Neural cell (in vitro differentiated cells): ENCODE measurements around the gene PRDM8. TPM values are rescaled to one million over a fixed set of nuclear protein-coding genes. Genes with fewer than 3 reads are reported as not detected.
"Not testable (repeated sequence)": the region's sequence is repeated elsewhere in the genome, so short reads cannot be mapped to it uniquely, and the experiment has no call there.

Source experiments
- H2AFZ ChIP-seq: fragments of 200-600, 300-800 bp; sonication (generic), shearing (Covaris generic); 2 replicates; pipeline ENCODE4 v1.6.0; 2014; ENCODE audit warnings: low read depth, mild to moderate bottlenecking, antibody characterized with exemption, low read length, moderate library complexity
- H3F3A ChIP-seq: fragments of 200-600 bp; shearing (Covaris generic); 2 replicates; pipeline ENCODE4 v1.6.1; 2016; ENCODE audit warnings: mild to moderate bottlenecking, moderate library complexity, mixed read lengths, antibody characterized with exemption, low read length; ENCODE audit not compliant: insufficient read depth, poor library complexity, severe bottlenecking
- H3K27ac ChIP-seq: fragments of 200-600, 300-800 bp; sonication (generic), shearing (Covaris generic); 2 replicates; pipeline ENCODE4 v1.5.1; 2014; ENCODE audit warnings: mild to moderate bottlenecking, low read length, moderate library complexity
- H3K27me3 ChIP-seq: fragments of 300-800, 200-600 bp; sonication (generic), shearing (Covaris generic); 2 replicates; pipeline ENCODE4 v1.6.0; 2014; ENCODE audit warnings: mild to moderate bottlenecking, low read depth, low read length, moderate library complexity; ENCODE audit not compliant: insufficient read depth
- H3K36me3 ChIP-seq: fragments of 300-800, 200-600 bp; sonication (generic), shearing (Covaris generic); 2 replicates; pipeline ENCODE4 v1.5.1; 2014; ENCODE audit warnings: mild to moderate bottlenecking, antibody characterized with exemption, low read length, moderate library complexity; ENCODE audit not compliant: insufficient read depth
- H3K4me2 ChIP-seq: fragments of 300-800, 200-600 bp; sonication (generic), shearing (Covaris generic); 2 replicates; pipeline ENCODE4 v1.6.0; 2014; ENCODE audit warnings: mild to moderate bottlenecking, low read length
- H3K4me3 ChIP-seq: fragments of 300-800, 200-600 bp; sonication (generic), shearing (Covaris generic); 2 replicates; pipeline ENCODE4 v1.5.1; 2014; ENCODE audit warnings: mild to moderate bottlenecking, low read length, moderate library complexity
- H3K79me2 ChIP-seq: fragments of 200-600 bp; shearing (Covaris generic); replicated peaks from 2 replicates; pipeline ENCODE4 v1.6.0; 2014; ENCODE audit warnings: mild to moderate bottlenecking, low read length, moderate library complexity; ENCODE audit not compliant: insufficient read depth
- H3K9ac ChIP-seq: fragments of 300-800, 200-600 bp; sonication (generic), shearing (Covaris generic); 2 replicates; pipeline ENCODE4 v1.6.1; 2016; ENCODE audit warnings: mild to moderate bottlenecking, low read length, mixed read lengths
- H3K9me2 ChIP-seq: fragments of 200-600 bp; shearing (Covaris generic); 2 replicates; pipeline ENCODE4 v1.6.1; 2016; ENCODE audit warnings: mild to moderate bottlenecking, low read length, mixed read lengths; ENCODE audit not compliant: insufficient read depth
- H3K9me3 ChIP-seq: fragments of 200-600, 300-800 bp; sonication (generic), shearing (Covaris generic); 2 replicates; pipeline ENCODE4 v1.6.1; 2016; ENCODE audit warnings: mild to moderate bottlenecking, mixed run types, low read length, moderate library complexity, mixed read lengths
- H4K20me1 ChIP-seq: fragments of 200-600 bp; shearing (Covaris generic); 2 replicates; pipeline ENCODE4 v1.6.1; 2016; ENCODE audit warnings: mild to moderate bottlenecking, mixed run types; ENCODE audit not compliant: insufficient read depth
- EP300 ChIP-seq: fragments of 450-650 bp; conservative IDR thresholded peaks from 2 replicates; pipeline ENCODE4 v1.6.1; 2014; ENCODE audit warnings: antibody characterized with exemption, mild to moderate bottlenecking, moderate library complexity; ENCODE audit not compliant: poor library complexity, severe bottlenecking
- EZH2 ChIP-seq: fragments of 200-600, 300-800 bp; shearing (Covaris generic), sonication (generic); IDR thresholded peaks from 2 replicates; pipeline ENCODE4 v1.6.1; 2014; ENCODE audit warnings: antibody characterized with exemption, low read length, borderline replicate concordance, mild to moderate bottlenecking; ENCODE audit not compliant: insufficient read depth, poor library complexity, severe bottlenecking
- MXI1 ChIP-seq: fragments of 450-650 bp; conservative IDR thresholded peaks from 2 replicates; pipeline ENCODE4 v1.6.1; 2014; ENCODE audit warnings: antibody characterized with exemption, mild to moderate bottlenecking; ENCODE audit not compliant: poor library complexity, severe bottlenecking
- POLR2AphosphoS5 ChIP-seq: IDR thresholded peaks from 2 replicates; pipeline ENCODE4 v1.6.1; 2012
- RAD21 ChIP-seq: fragments of 450-650 bp; conservative IDR thresholded peaks from 2 replicates; pipeline ENCODE4 v1.6.1; 2014; ENCODE audit warnings: antibody characterized with exemption, mild to moderate bottlenecking, moderate library complexity
- REST ChIP-seq: IDR thresholded peaks from 2 replicates; pipeline ENCODE4 v1.6.1; 2012; ENCODE audit warnings: borderline replicate concordance
- SMC3 ChIP-seq: fragments of 450-650 bp; conservative IDR thresholded peaks from 2 replicates; pipeline ENCODE4 v1.6.1; 2014; ENCODE audit warnings: antibody characterized with exemption, mild to moderate bottlenecking, moderate library complexity; ENCODE audit not compliant: poor library complexity
- TAF1 ChIP-seq: IDR thresholded peaks from 2 replicates; pipeline ENCODE4 v1.6.1; 2012; ENCODE audit warnings: low read depth
- polyA plus RNA-seq: library from polyadenylated mRNA; depleted of rRNA; stranded (reverse); fragments of >200 nt; gene quantifications from 2 replicates; pipeline ENCODE4 v1.2.3, GENCODE V29; 2014
- TF ChIP-seq, protein P1 (sequence below): fragments of 450-650 bp; IDR thresholded peaks from 2 replicates; pipeline ENCODE4 v1.5.1; 2014; ENCODE audit warnings: antibody characterized with exemption, mild to moderate bottlenecking, moderate library complexity; ENCODE audit not compliant: poor library complexity, severe bottlenecking

The PRDM8 gene
- polyA plus RNA-seq, 1 donor from 2014 or later = 0.46 TPM

- Histone ChIP-seq H3K9me2 (no peaks in the 10 kb centered on the region), H3K79me2 (no peaks in the 10 kb centered on the region), H4K20me1 (no peaks in the 10 kb centered on the region), H3K9ac (no peak overlapping the region), H2AFZ (no peak overlapping the region), H3F3A (no peaks in the 10 kb centered on the region), H3K4me2 (no peak overlapping the region), H3K4me3 (no peak overlapping the region), H3K9me3 (no peaks in the 10 kb centered on the region), H3K27me3 (no peaks in the 10 kb centered on the region), H3K36me3 (no peaks in the 10 kb centered on the region), H3K27ac (no peak overlapping the region)
- no peak for TF ChIP-seq RAD21
- no peak for TF ChIP-seq POLR2AphosphoS5
- no peak for TF ChIP-seq TAF1
- TF ChIP-seq EP300 = no peak
- TF ChIP-seq EZH2 = no peak
- TF ChIP-seq SMC3 = no peak
Measured at GRCh38 chr4:80173401-80173800, 23.9 kb upstream of the PRDM8 start.

DNA sequence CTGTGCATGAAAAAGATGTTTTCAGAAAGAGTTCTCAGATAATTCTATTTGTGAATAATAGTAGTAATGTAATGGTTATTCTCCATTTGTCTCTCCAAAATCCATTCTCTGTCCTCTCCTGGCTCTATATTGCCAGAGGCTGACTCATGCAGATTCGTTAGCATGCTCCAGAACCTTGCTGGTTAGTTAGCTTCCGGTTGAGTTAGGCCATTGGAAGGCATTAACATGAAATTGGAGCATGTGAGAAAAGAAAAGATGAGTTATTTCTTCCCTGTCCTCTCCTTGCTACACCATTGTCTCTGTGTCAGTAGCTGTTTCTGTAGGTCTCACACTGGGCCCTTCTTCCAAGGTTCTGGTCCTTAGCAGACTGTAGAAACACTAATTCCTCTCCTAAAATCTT is 23.5 kb upstream of the PRDM8 start:
- H3F3A ChIP-seq = no peaks in the 10 kb centered on the region
- no peaks in the 10 kb centered on the region for H3K9me3 ChIP-seq
- TF ChIP-seq, protein P1, sequence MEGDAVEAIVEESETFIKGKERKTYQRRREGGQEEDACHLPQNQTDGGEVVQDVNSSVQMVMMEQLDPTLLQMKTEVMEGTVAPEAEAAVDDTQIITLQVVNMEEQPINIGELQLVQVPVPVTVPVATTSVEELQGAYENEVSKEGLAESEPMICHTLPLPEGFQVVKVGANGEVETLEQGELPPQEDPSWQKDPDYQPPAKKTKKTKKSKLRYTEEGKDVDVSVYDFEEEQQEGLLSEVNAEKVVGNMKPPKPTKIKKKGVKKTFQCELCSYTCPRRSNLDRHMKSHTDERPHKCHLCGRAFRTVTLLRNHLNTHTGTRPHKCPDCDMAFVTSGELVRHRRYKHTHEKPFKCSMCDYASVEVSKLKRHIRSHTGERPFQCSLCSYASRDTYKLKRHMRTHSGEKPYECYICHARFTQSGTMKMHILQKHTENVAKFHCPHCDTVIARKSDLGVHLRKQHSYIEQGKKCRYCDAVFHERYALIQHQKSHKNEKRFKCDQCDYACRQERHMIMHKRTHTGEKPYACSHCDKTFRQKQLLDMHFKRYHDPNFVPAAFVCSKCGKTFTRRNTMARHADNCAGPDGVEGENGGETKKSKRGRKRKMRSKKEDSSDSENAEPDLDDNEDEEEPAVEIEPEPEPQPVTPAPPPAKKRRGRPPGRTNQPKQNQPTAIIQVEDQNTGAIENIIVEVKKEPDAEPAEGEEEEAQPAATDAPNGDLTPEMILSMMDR = no peak
- TF ChIP-seq REST (no peak), POLR2AphosphoS5 (no peak), RAD21 (no peak), EZH2 (no peak), SMC3 (no peak), EP300 (no peak), MXI1 (no peak), TAF1 (no peak)
- H3K36me3 ChIP-seq = no peaks in the 10 kb centered on the region
- no peak overlapping the region for H2AFZ ChIP-seq
- H3K4me2 ChIP-seq = no peak overlapping the region
- no peaks in the 10 kb centered on the region for H3K9me2 ChIP-seq
- H3K9ac ChIP-seq = no peak overlapping the region
- H3K4me3 ChIP-seq = no peak overlapping the region
- H3K79me2 ChIP-seq = no peaks in the 10 kb centered on the region
- H4K20me1 ChIP-seq = no peaks in the 10 kb centered on the region
- H3K27me3 ChIP-seq = no peaks in the 10 kb centered on the region
- no peak overlapping the region for H3K27ac ChIP-seq

DNA sequence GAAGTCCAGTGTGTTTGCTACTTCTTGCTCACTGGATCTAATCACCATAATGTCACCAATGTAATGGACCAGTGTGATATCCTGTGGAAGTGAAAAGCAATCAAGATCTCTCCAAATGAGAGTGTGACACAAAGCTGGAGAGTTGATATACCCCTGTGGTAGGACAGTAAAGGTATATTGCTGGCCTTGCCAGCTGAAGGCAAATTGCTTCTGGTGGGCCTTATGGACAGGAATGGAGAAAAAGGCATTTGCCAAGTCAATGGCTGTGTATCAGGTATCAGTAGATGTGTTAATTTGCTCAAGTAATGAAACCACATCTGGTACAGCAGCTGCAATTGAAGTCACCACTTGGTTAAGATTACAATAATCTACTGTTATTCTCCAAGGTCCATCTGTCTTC is 19.5 kb upstream of the PRDM8 start:
- H4K20me1 ChIP-seq, H3K9me2 ChIP-seq: not testable (repeated sequence)

More for the DNA sequence above, 19.5 kb upstream of the PRDM8 start:
- not testable (repeated sequence) for H3K27ac ChIP-seq, H3K79me2 ChIP-seq, H2AFZ ChIP-seq, H3K9me3 ChIP-seq, H3K4me2 ChIP-seq, H3K9ac ChIP-seq, H3K4me3 ChIP-seq, H3K36me3 ChIP-seq, H3F3A ChIP-seq
- peaks cover 13% of the 10 kb centered on the region for H3K27me3 ChIP-seq
